ENCODE measurements around the gene UPB1. TPM values are rescaled to one million over a fixed set of nuclear protein-coding genes. Genes with fewer than 3 reads are reported as not detected.

UPB1 gene
- total RNA-seq, 1 experiment from 2014 or later = 0.09 TPM

DNA sequence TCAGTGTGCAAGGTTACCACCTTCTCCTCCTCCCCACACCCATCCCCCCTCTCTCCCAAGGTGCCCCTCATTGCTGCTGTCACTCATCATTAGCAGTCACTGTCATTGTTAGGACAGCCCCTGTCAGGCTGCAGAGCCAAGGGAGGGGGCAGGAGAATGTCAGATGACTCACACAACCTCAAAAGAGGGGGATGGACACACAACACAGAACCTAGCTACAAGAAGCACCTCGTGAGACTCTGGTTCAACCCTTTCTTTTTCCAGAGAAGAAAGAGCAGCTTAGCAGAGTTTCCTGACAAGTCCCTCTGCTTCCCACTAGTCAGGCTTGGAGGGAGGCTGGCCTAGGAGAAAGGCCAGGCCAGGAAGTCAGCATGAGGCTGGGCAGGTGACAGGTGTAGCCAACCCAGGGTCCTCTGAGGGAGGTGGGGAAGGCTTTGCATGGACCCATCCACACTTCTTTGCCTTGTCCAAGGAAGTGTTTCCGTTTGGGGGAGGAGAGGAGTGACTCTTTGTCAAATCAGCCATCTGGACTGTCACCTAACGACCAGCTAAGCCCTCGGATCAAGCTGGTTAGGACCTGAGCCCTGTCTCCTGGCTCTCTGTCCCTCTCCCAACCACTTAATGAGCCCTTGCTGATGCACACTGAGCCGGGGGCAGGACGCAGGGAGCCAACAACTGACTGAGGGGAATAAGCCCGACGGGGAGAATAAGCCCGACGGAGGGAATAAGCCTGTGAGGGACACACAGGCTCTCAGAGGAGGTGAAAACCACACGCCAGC, 49.5 kb upstream of the UPB1 start (continued):
- TF ChIP-seq, protein P1, sequence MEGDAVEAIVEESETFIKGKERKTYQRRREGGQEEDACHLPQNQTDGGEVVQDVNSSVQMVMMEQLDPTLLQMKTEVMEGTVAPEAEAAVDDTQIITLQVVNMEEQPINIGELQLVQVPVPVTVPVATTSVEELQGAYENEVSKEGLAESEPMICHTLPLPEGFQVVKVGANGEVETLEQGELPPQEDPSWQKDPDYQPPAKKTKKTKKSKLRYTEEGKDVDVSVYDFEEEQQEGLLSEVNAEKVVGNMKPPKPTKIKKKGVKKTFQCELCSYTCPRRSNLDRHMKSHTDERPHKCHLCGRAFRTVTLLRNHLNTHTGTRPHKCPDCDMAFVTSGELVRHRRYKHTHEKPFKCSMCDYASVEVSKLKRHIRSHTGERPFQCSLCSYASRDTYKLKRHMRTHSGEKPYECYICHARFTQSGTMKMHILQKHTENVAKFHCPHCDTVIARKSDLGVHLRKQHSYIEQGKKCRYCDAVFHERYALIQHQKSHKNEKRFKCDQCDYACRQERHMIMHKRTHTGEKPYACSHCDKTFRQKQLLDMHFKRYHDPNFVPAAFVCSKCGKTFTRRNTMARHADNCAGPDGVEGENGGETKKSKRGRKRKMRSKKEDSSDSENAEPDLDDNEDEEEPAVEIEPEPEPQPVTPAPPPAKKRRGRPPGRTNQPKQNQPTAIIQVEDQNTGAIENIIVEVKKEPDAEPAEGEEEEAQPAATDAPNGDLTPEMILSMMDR (IDR thresholded peaks at IDR 0.05) = no peak
- no peak for TF ChIP-seq ZNF671 (CRISPR knock-in tag; IDR thresholded peaks at IDR 0.05)
- no peak for TF ChIP-seq STAT6 (CRISPR knock-in tag; conservative IDR thresholded peaks at IDR 0.05; ENCODE audit: low read depth)
- TF ChIP-seq, protein P2, sequence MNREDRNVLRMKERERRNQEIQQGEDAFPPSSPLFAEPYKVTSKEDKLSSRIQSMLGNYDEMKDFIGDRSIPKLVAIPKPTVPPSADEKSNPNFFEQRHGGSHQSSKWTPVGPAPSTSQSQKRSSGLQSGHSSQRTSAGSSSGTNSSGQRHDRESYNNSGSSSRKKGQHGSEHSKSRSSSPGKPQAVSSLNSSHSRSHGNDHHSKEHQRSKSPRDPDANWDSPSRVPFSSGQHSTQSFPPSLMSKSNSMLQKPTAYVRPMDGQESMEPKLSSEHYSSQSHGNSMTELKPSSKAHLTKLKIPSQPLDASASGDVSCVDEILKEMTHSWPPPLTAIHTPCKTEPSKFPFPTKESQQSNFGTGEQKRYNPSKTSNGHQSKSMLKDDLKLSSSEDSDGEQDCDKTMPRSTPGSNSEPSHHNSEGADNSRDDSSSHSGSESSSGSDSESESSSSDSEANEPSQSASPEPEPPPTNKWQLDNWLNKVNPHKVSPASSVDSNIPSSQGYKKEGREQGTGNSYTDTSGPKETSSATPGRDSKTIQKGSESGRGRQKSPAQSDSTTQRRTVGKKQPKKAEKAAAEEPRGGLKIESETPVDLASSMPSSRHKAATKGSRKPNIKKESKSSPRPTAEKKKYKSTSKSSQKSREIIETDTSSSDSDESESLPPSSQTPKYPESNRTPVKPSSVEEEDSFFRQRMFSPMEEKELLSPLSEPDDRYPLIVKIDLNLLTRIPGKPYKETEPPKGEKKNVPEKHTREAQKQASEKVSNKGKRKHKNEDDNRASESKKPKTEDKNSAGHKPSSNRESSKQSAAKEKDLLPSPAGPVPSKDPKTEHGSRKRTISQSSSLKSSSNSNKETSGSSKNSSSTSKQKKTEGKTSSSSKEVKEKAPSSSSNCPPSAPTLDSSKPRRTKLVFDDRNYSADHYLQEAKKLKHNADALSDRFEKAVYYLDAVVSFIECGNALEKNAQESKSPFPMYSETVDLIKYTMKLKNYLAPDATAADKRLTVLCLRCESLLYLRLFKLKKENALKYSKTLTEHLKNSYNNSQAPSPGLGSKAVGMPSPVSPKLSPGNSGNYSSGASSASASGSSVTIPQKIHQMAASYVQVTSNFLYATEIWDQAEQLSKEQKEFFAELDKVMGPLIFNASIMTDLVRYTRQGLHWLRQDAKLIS (CRISPR knock-in tag; IDR thresholded peaks at IDR 0.05; ENCODE audit: borderline replicate concordance) = no peak
- TF ChIP-seq, protein P3, sequence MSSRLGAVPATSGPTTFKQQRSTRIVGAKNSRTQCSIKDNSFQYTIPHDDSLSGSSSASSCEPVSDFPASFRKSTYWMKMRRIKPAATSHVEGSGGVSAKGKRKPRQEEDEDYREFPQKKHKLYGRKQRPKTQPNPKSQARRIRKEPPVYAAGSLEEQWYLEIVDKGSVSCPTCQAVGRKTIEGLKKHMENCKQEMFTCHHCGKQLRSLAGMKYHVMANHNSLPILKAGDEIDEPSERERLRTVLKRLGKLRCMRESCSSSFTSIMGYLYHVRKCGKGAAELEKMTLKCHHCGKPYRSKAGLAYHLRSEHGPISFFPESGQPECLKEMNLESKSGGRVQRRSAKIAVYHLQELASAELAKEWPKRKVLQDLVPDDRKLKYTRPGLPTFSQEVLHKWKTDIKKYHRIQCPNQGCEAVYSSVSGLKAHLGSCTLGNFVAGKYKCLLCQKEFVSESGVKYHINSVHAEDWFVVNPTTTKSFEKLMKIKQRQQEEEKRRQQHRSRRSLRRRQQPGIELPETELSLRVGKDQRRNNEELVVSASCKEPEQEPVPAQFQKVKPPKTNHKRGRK (CRISPR knock-in tag; IDR thresholded peaks at IDR 0.05; ENCODE audit: borderline replicate concordance) = no peak
- TF ChIP-seq CREB1 (CRISPR knock-in tag; IDR thresholded peaks at IDR 0.05) = no peak
- no peak for TF ChIP-seq TEAD4 (CRISPR knock-in tag; IDR thresholded peaks at IDR 0.05)
- TF ChIP-seq ARID4B (CRISPR knock-in tag; IDR thresholded peaks at IDR 0.05; ENCODE audit: borderline replicate concordance) = no peak
- TF ChIP-seq FOXP4 (CRISPR knock-in tag; IDR thresholded peaks at IDR 0.05) = no peak
- TF ChIP-seq E2F4 (CRISPR knock-in tag; IDR thresholded peaks at IDR 0.05; ENCODE audit: borderline replicate concordance, low read depth) = no peak
- TF ChIP-seq SMAD3 (CRISPR knock-in tag; IDR thresholded peaks at IDR 0.05; ENCODE audit: borderline replicate concordance) = no peak
- no peak for TF ChIP-seq TEAD1 (CRISPR knock-in tag; IDR thresholded peaks at IDR 0.05)

Measured in WTC11 (cell line).